Measurements from ENCODE around the gene FBXO38.

The FBXO38 gene

DNA sequence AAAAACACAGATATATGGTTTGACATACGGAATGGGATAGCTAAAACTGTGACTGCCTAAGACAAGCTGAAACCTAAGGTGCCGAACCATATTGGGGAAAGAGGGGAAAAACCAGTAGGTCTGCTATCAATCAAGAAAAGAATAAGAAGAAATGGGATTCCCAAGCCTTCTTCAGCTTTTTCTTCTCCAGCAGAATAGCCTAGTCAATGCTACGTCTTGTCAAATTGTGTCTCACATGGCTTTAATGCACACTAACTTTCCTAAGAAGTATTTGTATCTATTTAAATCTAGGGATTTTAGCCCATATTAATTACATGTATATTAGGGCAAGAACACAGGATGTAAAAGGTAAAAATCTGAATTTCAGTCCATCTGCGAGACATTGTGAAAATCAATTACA, 797 bp upstream of the FBXO38 start:
- peak overlapping the region; percentile 84 for H3K4me3 ChIP-seq (replicated peaks; ENCODE audit: low read depth, low read length)
- TF ChIP-seq, protein P1, sequence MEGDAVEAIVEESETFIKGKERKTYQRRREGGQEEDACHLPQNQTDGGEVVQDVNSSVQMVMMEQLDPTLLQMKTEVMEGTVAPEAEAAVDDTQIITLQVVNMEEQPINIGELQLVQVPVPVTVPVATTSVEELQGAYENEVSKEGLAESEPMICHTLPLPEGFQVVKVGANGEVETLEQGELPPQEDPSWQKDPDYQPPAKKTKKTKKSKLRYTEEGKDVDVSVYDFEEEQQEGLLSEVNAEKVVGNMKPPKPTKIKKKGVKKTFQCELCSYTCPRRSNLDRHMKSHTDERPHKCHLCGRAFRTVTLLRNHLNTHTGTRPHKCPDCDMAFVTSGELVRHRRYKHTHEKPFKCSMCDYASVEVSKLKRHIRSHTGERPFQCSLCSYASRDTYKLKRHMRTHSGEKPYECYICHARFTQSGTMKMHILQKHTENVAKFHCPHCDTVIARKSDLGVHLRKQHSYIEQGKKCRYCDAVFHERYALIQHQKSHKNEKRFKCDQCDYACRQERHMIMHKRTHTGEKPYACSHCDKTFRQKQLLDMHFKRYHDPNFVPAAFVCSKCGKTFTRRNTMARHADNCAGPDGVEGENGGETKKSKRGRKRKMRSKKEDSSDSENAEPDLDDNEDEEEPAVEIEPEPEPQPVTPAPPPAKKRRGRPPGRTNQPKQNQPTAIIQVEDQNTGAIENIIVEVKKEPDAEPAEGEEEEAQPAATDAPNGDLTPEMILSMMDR (IDR thresholded peaks at IDR 0.05; ENCODE audit: low read length, missing control alignments), result no peak
- no peak for DNase-seq (ENCODE audit: low read depth)

DNA sequence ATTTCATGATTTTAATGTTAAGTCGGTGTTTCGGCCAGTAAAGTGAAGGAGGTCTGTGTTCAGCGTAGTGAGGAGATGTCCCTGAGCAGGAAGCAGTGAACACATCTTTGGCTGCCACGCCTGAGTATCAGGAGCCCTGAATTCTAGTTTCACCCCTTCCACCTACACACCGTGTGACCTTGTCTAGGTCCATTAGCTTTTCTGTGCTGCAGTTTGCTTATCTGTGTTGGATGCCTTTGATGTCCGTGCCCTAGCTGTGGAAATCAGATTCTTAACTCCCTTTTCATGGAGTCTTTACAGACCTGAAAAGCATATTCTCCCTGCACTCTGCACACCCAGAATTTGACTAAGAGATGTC, 601 bp downstream of the FBXO38 start:
- peak overlapping the region; percentile 84 for H3K4me3 ChIP-seq (replicated peaks; ENCODE audit: low read depth, low read length)
- DNase-seq (ENCODE audit: low read depth), result no peak
- TF ChIP-seq, protein P1 (IDR thresholded peaks at IDR 0.05; ENCODE audit: low read length, missing control alignments), result no peak

GRCh38 chr5:148385094-148385493, 1.3 kb downstream of the FBXO38 start:
- TF ChIP-seq, protein P1 (IDR thresholded peaks at IDR 0.05; ENCODE audit: low read length, missing control alignments), result no peak
- DNase-seq (ENCODE audit: low read depth), result no peak
- peak overlapping the region; percentile 84 for H3K4me3 ChIP-seq (replicated peaks; ENCODE audit: low read depth, low read length)

GRCh38 chr5:148386041-148386440, 2.3 kb downstream of the FBXO38 start:
- DNase-seq (ENCODE audit: low read depth), result no peak
- H3K4me3 ChIP-seq (replicated peaks; ENCODE audit: low read depth, low read length), result no peak overlapping the region
- TF ChIP-seq, protein P1 (IDR thresholded peaks at IDR 0.05; ENCODE audit: low read length, missing control alignments), result no peak

DNA sequence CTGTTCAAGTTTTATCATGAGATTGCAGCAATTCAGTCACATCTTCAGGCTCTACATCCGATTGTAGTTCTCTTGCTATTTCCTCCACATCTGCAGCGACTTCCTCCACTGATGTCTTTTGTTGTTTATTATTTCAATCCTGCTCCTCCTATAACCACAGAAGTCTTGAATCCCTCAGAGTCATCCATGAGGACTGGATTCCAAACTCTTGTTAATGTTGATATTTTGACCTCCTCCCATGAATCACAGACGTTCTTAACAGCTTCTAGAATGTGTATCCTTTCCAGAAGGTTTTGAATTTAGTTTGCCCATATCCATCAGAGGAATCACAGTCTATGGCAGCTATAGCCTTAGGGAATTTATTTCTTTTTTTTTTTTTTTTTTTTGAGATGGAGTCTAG, 3.6 kb downstream of the FBXO38 start:
- TF ChIP-seq, protein P1 (IDR thresholded peaks at IDR 0.05; ENCODE audit: low read length, missing control alignments), result no peak
- DNase-seq (ENCODE audit: low read depth), result no peak
- H3K4me3 ChIP-seq (replicated peaks; ENCODE audit: low read depth, low read length), result no peak overlapping the region

- DNase-seq (ENCODE audit: low read depth), result no peak
- no peak overlapping the region for H3K4me3 ChIP-seq (replicated peaks; ENCODE audit: low read depth, low read length)
- TF ChIP-seq, protein P1 (IDR thresholded peaks at IDR 0.05; ENCODE audit: low read length, missing control alignments), result no peak
These were observed 4.9 kb downstream of the FBXO38 start for GRCh38 chr5:148388696-148389095.

GRCh38 chr5:148390914-148391313, 7.2 kb downstream of the FBXO38 start:
- TF ChIP-seq, protein P1 (IDR thresholded peaks at IDR 0.05; ENCODE audit: low read length, missing control alignments), result no peak
- no peak for DNase-seq (ENCODE audit: low read depth)
- no peak overlapping the region for H3K4me3 ChIP-seq (replicated peaks; ENCODE audit: low read depth, low read length)
